Endodermal cell (in vitro differentiated cells): ENCODE data around the gene UGT1A1. TPM values are rescaled to one million over a fixed set of nuclear protein-coding genes. Genes with fewer than 3 reads are reported as not detected.

ENCODE experiments used
- DNase-seq: peaks from one replicate; pipeline ENCODE4 v3.0.0-alpha.2; 2017
- H3K27ac ChIP-seq: 2 replicates; pipeline ENCODE4 v1.5.1; 2013; ENCODE audit warnings: mild to moderate bottlenecking, low read depth, low read length, moderate library complexity
- H3K27me3 ChIP-seq: 2 replicates; pipeline ENCODE4 v1.6.1; 2013; ENCODE audit warnings: mild to moderate bottlenecking, low read length, moderate library complexity; ENCODE audit not compliant: insufficient read depth, control insufficient read depth, poor library complexity, severe bottlenecking
- H3K36me3 ChIP-seq: 2 replicates; pipeline ENCODE4 v1.7.0; 2013; ENCODE audit warnings: mild to moderate bottlenecking, low read length, moderate library complexity; ENCODE audit not compliant: control insufficient read depth, insufficient read depth
- H3K4me1 ChIP-seq: one replicate; pipeline ENCODE4 v1.7.0; 2013; ENCODE audit warnings: low read length; ENCODE audit not compliant: control insufficient read depth, insufficient read depth
- H3K4me3 ChIP-seq: 2 replicates; pipeline ENCODE4 v1.5.1; 2013; ENCODE audit warnings: mild to moderate bottlenecking, low read length, moderate library complexity
- H3K9ac ChIP-seq: 2 replicates; pipeline ENCODE4 v1.6.1; 2013; ENCODE audit warnings: mild to moderate bottlenecking, low read length, moderate library complexity; ENCODE audit not compliant: poor library complexity, severe bottlenecking; ENCODE audit errors: extremely low read depth
- H3K9me3 ChIP-seq: 2 replicates; pipeline ENCODE4 v1.6.1; 2013; ENCODE audit warnings: mild to moderate bottlenecking, low read length, moderate library complexity; ENCODE audit not compliant: control insufficient read depth
- H3K27ac Mint-ChIP-seq: 2 replicates; pipeline ENCODE4 v1.8.0; 2020; ENCODE audit warnings: mixed read lengths
- H3K27me3 Mint-ChIP-seq: 2 replicates; pipeline ENCODE4 v1.8.0; 2021; ENCODE audit warnings: mild to moderate bottlenecking, mixed read lengths; ENCODE audit not compliant: insufficient read depth
- H3K36me3 Mint-ChIP-seq: 2 replicates; pipeline ENCODE4 v1.8.0; 2020; ENCODE audit warnings: low read depth, mixed read lengths
- H3K4me1 Mint-ChIP-seq: 2 replicates; pipeline ENCODE4 v1.8.0; 2020; ENCODE audit warnings: mixed read lengths
- H3K4me3 Mint-ChIP-seq: 2 replicates; pipeline ENCODE4 v1.8.0; 2020; ENCODE audit warnings: mild to moderate bottlenecking, moderate library complexity, mixed read lengths
- H3K9me3 Mint-ChIP-seq: 2 replicates; pipeline ENCODE4 v1.8.0; 2020; ENCODE audit warnings: mild to moderate bottlenecking, mixed read lengths
- WGBS, 2 experiments: methylation state at CpG; one replicate each; pipeline versions ENCODE4 v1.1.5 to v1.1.7; 2013; ENCODE audit warnings: missing lambda C conversion rate in 2 of 2, mixed read lengths in 1 of 2; ENCODE audit not compliant: insufficient coverage in 1 of 2, insufficient read length in 1 of 2; 5-methylcytosine and 5-hydroxymethylcytosine counted together
- total RNA-seq, 2 donors: library from RNA; stranded (reverse); fragmentation: NEBNext Ultra II Directional in 1 of 2; extraction: Animal tissue kit (Norgen Biotek cat#: 25700) in 1 of 2; gene quantifications; 2 replicates in 1 of 2; 3 replicates in 1 of 2; pipeline ENCODE4 v1.2.1, GENCODE V29; 2021
- TF ChIP-seq, protein P1 (sequence below): fragments of 200-600 bp; sonication (generic); conservative IDR thresholded peaks from 2 replicates; pipeline ENCODE4 v1.5.0; 2021; ENCODE audit warnings: antibody characterized with exemption, mild to moderate bottlenecking

UGT1A1 gene
- total RNA-seq, 2 donors from 2014 or later: not detected

DNA sequence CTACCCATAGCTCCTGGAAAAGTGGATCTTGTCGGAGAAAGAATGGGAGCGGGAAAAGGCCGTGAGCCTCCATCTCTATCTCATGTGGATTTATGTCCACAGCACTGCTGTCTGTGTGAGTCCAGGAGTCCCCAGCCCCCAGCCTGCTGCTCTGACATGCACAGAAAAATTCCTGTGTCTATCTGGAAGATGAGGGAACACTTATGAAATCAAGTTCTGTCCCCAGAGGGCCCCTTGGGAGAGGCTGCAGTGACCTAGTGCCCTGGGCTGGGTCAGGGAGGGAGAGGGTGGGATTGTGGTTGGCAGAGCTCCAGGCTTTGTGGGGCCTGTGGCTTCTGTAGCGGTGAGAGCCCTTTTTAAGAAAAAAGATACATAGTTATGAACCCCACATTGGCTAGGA lies 56.7 kb downstream of the UGT1A1 start:
- Mint-ChIP-seq H3K4me1 (no peaks in the 10 kb centered on the region), H3K36me3 (no peaks in the 10 kb centered on the region), H3K27ac (no peak overlapping the region), H3K27me3 (no peaks in the 10 kb centered on the region), H3K4me3 (no peak overlapping the region), H3K9me3 (no peaks in the 10 kb centered on the region)
- Histone ChIP-seq H3K4me3 (no peak overlapping the region), H3K4me1 (no peaks in the 10 kb centered on the region), H3K9me3 (no peaks in the 10 kb centered on the region), H3K36me3 (no peaks in the 10 kb centered on the region), H3K27me3 (no peaks in the 10 kb centered on the region), H3K9ac (no peak overlapping the region), H3K27ac (no peak overlapping the region)
- 98 to 100% methylated on average over 2 to 4 of the region's 4 CpGs for WGBS, 2 experiments
- peak; percentile 14 for DNase-seq
- TF ChIP-seq, protein P1, sequence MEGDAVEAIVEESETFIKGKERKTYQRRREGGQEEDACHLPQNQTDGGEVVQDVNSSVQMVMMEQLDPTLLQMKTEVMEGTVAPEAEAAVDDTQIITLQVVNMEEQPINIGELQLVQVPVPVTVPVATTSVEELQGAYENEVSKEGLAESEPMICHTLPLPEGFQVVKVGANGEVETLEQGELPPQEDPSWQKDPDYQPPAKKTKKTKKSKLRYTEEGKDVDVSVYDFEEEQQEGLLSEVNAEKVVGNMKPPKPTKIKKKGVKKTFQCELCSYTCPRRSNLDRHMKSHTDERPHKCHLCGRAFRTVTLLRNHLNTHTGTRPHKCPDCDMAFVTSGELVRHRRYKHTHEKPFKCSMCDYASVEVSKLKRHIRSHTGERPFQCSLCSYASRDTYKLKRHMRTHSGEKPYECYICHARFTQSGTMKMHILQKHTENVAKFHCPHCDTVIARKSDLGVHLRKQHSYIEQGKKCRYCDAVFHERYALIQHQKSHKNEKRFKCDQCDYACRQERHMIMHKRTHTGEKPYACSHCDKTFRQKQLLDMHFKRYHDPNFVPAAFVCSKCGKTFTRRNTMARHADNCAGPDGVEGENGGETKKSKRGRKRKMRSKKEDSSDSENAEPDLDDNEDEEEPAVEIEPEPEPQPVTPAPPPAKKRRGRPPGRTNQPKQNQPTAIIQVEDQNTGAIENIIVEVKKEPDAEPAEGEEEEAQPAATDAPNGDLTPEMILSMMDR: no peak

DNA sequence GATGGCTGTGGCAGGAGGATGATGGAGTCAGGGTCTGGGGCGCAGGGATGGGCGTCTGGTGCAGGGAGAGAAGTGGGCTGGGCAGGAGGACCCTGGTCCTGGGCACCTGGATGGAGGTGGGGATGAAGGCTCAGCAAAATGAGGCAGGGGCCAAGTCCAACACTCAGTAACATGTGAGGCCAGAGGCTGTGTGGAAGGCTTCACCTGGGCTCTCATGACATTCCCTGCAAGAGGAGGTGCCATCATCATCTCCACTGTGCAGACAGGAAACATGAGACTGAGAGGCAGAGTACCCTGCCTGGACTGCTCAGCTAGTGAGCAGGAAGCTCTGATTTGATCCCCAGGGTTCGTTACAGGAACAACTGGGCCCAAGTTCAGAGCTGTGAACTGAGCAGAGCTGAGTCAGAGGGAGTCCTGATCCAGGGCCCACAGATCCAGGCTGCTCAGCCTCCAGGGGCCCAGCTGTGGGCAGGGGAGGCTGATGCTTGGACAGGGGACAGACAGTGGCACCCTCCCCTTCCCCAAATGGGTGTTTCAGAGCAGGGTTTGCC lies 57.4 kb downstream of the UGT1A1 start:
- no peaks in the 10 kb centered on the region for H3K9me3 Mint-ChIP-seq
- DNase-seq: peak; percentile 17
- no peak overlapping the region for H3K4me3 Mint-ChIP-seq

DNA sequence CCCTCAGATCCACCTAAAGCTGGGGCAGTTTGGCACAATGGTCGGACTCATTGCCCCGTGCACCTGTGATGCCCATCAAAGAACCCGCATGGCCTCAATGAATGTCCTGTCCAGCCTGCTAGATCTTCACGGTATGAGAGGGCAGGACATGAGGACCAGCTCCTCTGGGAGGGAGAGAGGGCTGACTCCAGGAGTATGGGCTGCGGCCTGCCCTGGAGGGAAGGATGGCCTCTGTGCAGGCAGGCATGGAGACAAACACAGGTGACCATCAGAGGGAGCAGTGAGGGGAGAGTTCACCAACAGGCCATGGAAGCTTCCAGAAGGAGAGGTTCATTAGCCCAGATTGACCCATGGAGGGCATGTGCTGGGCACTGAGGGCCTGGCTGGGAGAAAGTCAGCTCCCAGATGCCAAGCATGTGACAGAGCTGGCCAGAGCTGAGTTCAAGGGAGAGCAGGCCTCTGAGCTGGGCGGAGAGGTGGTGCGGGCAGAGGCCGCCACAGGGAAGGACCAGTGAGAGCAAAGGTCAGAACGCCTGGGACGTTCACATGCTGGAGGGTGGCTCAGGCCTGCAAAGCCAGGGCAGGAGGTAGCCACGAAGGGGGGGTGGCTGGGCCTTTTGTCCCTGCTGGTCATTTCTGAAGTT lies 58.0 kb downstream of the UGT1A1 start:
- no peaks in the 10 kb centered on the region for H3K27me3 ChIP-seq
- H3K27me3 Mint-ChIP-seq: no peaks in the 10 kb centered on the region
- H3K4me3 ChIP-seq: no peak overlapping the region
- H3K9me3 Mint-ChIP-seq: no peaks in the 10 kb centered on the region
- H3K4me1 ChIP-seq: no peaks in the 10 kb centered on the region
- no peaks in the 10 kb centered on the region for H3K36me3 Mint-ChIP-seq
- no peak overlapping the region for H3K9ac ChIP-seq
- H3K4me3 Mint-ChIP-seq: no peak overlapping the region
- DNase-seq: peak; percentile 30
- H3K9me3 ChIP-seq: no peaks in the 10 kb centered on the region
- H3K4me1 Mint-ChIP-seq: no peaks in the 10 kb centered on the region
- TF ChIP-seq, protein P1: no peak
- no peak overlapping the region for H3K27ac ChIP-seq
- 94 to 97% methylated on average over 9 to 11 of the region's 11 CpGs for WGBS, 2 experiments
- H3K27ac Mint-ChIP-seq: no peak overlapping the region
- no peaks in the 10 kb centered on the region for H3K36me3 ChIP-seq

More for the DNA sequence above, 57.4 kb downstream of the UGT1A1 start:
- H3K9me3 ChIP-seq: no peaks in the 10 kb centered on the region
- TF ChIP-seq, protein P1: no peak
- no peak overlapping the region for H3K4me3 ChIP-seq
- no peaks in the 10 kb centered on the region for H3K36me3 Mint-ChIP-seq
- H3K36me3 ChIP-seq: no peaks in the 10 kb centered on the region
- H3K27ac Mint-ChIP-seq: no peak overlapping the region
- no peaks in the 10 kb centered on the region for H3K4me1 Mint-ChIP-seq
- no peaks in the 10 kb centered on the region for H3K4me1 ChIP-seq
- H3K9ac ChIP-seq: no peak overlapping the region
- 86 to 93% methylated on average over 3 of the region's 3 CpGs for WGBS, 2 experiments
- H3K27me3 ChIP-seq: no peaks in the 10 kb centered on the region
- no peak overlapping the region for H3K27ac ChIP-seq
- no peaks in the 10 kb centered on the region for H3K27me3 Mint-ChIP-seq
